ENCODE results near the gene GJA3. TPM values are rescaled to one million over a fixed set of nuclear protein-coding genes. Genes with fewer than 3 reads are reported as not detected.
A peak's percentile ranks its signal among the peaks of the same experiment; 100 is the strongest.

Gene GJA3
- total and polyA plus RNA-seq, 9 of the 15 experiments (the other 6 are each of a cell fraction or from before 2014, with no cell fraction given): 0.03 to 0.13 (median 0.04) TPM; not detected in 4

- no peak for TF ChIP-seq PBX2 (CRISPR knock-in tag; IDR thresholded peaks at IDR 0.05; ENCODE audit: low read depth)
- TF ChIP-seq PBX2 (tag; conservative IDR thresholded peaks at IDR 0.05; ENCODE audit: low read depth): peak; percentile 54; the same call in 1 of the 2 replicates
- TF ChIP-seq ZNF449 (CRISPR knock-in tag; IDR thresholded peaks at IDR 0.05): peak; percentile 51; the same call in 1 of the 2 replicates
- TF ChIP-seq, protein P1, sequence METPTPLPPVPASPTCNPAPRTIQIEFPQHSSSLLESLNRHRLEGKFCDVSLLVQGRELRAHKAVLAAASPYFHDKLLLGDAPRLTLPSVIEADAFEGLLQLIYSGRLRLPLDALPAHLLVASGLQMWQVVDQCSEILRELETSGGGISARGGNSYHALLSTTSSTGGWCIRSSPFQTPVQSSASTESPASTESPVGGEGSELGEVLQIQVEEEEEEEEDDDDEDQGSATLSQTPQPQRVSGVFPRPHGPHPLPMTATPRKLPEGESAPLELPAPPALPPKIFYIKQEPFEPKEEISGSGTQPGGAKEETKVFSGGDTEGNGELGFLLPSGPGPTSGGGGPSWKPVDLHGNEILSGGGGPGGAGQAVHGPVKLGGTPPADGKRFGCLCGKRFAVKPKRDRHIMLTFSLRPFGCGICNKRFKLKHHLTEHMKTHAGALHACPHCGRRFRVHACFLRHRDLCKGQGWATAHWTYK (CRISPR knock-in tag; IDR thresholded peaks at IDR 0.05): 0 out of 2 replicates have a peak, but pooled peaks have one; percentile 50
- TF ChIP-seq ZNF780A (CRISPR knock-in tag; IDR thresholded peaks at IDR 0.05): no peak
- TF ChIP-seq POLR2G (IDR thresholded peaks at IDR 0.05; ENCODE audit: low read depth, low read length): no peak
- TF ChIP-seq, protein P2, sequence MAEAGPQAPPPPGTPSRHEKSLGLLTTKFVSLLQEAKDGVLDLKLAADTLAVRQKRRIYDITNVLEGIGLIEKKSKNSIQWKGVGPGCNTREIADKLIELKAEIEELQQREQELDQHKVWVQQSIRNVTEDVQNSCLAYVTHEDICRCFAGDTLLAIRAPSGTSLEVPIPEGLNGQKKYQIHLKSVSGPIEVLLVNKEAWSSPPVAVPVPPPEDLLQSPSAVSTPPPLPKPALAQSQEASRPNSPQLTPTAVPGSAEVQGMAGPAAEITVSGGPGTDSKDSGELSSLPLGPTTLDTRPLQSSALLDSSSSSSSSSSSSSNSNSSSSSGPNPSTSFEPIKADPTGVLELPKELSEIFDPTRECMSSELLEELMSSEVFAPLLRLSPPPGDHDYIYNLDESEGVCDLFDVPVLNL (CRISPR knock-in tag; IDR thresholded peaks at IDR 0.05; ENCODE audit: low read depth): no peak
- TF ChIP-seq PTRF (tag; IDR thresholded peaks at IDR 0.05): peak; percentile 85
- no peak for TF ChIP-seq TFAM (CRISPR knock-in tag; conservative IDR thresholded peaks at IDR 0.05)
- no peak for TF ChIP-seq ARNT (IDR thresholded peaks at IDR 0.05)
- no peak for TF ChIP-seq THRAP3 (IDR thresholded peaks at IDR 0.05; ENCODE audit: borderline replicate concordance)
- TF ChIP-seq CXXC5 (CRISPR knock-in tag; IDR thresholded peaks at IDR 0.05): peak; percentile 69
- TF ChIP-seq, protein P3, sequence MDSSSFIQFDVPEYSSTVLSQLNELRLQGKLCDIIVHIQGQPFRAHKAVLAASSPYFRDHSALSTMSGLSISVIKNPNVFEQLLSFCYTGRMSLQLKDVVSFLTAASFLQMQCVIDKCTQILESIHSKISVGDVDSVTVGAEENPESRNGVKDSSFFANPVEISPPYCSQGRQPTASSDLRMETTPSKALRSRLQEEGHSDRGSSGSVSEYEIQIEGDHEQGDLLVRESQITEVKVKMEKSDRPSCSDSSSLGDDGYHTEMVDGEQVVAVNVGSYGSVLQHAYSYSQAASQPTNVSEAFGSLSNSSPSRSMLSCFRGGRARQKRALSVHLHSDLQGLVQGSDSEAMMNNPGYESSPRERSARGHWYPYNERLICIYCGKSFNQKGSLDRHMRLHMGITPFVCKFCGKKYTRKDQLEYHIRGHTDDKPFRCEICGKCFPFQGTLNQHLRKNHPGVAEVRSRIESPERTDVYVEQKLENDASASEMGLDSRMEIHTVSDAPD (CRISPR knock-in tag; IDR thresholded peaks at IDR 0.05): peak; percentile 41; the same call in 1 of the 2 replicates
- 0 out of 2 replicates have a peak, but pooled peaks have one; percentile 32 for TF ChIP-seq TAF7 (tag; IDR thresholded peaks at IDR 0.05)
- TF ChIP-seq, protein P4, sequence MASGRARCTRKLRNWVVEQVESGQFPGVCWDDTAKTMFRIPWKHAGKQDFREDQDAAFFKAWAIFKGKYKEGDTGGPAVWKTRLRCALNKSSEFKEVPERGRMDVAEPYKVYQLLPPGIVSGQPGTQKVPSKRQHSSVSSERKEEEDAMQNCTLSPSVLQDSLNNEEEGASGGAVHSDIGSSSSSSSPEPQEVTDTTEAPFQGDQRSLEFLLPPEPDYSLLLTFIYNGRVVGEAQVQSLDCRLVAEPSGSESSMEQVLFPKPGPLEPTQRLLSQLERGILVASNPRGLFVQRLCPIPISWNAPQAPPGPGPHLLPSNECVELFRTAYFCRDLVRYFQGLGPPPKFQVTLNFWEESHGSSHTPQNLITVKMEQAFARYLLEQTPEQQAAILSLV (tag; IDR thresholded peaks at IDR 0.05): peak; percentile 66
- TF ChIP-seq EHMT2 (IDR thresholded peaks at IDR 0.05): no peak
- no peak for TF ChIP-seq CAMTA2 (CRISPR knock-in tag; conservative IDR thresholded peaks at IDR 0.05)
- no peak for TF ChIP-seq CHCHD3 (CRISPR knock-in tag; IDR thresholded peaks at IDR 0.05)
Observed at GRCh38 chr13:20119960-20120359, 40.9 kb downstream of the GJA3 start (continued).
